GM12878 (cell line): ENCODE measurements around the gene CLDN6. TPM values are rescaled to one million over a fixed set of nuclear protein-coding genes. Genes with fewer than 3 reads are reported as not detected.

Source experiments
- ATAC-seq: fragments of 200-7000 bp; cut with Tn5 transposase; 3 replicates; pipeline ENCODE4 v1.9.1; 2020; ENCODE audit warnings: mild to moderate bottlenecking, moderate library complexity
- BruUV-seq: library from RNA; stranded (reverse); fragments of 400-500 nt; replicated peaks from 2 replicates; lab custom pipeline; 2021; lab: Mats Ljungman, UMichigan
- CTCF ChIA-PET: fragments of 300-600 bp; sonication (Branson Sonifier 250); formaldehyde crosslinking; extraction: SDS; loops from one replicate; lab custom pipeline; 2021; ENCODE audit warnings: inconsistent platforms; lab: Yijun Ruan, JAX
- POLR2A ChIA-PET: fragments of 350-600 bp; formaldehyde crosslinking; extraction: SDS; loops from one replicate; lab custom pipeline; 2021; ENCODE audit warnings: inconsistent platforms; lab: Charles Lee
- RAD21 ChIA-PET: fragments of 300-600 bp; sonication (Branson Sonifier 250); formaldehyde crosslinking; loops from one replicate; lab custom pipeline; 2023; ENCODE audit warnings: antibody characterized with exemption; ENCODE audit not compliant: unreplicated experiment; lab: Charles Lee
- SMC1A ChIA-PET: fragments of 300-600 bp; sonication (Branson Sonifier 250); formaldehyde crosslinking; loops from one replicate; lab custom pipeline; 2023; ENCODE audit not compliant: unreplicated experiment, uncharacterized antibody; lab: Charles Lee
- DNase-seq: peaks from one replicate; pipeline ENCODE4 v3.0.0-alpha.2; 2011; ENCODE audit warnings: low read depth, low spot score
- FAIRE-seq: peaks from 3 replicates; lab custom pipeline; 2011; peaks lifted over from hg19 to GRCh38; lab: Jason Lieb, UNC
- H2AFZ ChIP-seq: 2 replicates; pipeline ENCODE4 v1.6.0; 2011; ENCODE audit warnings: low read depth, low read length, control low read depth; ENCODE audit not compliant: control insufficient read depth
- H3K27ac ChIP-seq: 2 replicates; pipeline ENCODE4 v1.5.1; 2011; ENCODE audit warnings: control low read depth; ENCODE audit not compliant: control insufficient read depth, insufficient read depth
- H3K27me3 ChIP-seq, 2 experiments: replicated peaks in 1 of 2; 2 replicates each; pipeline versions ENCODE4 v1.6.0 to v1.6.1; 2011; ENCODE audit warnings: low read length in 1 of 2; ENCODE audit not compliant: control insufficient read depth in 2 of 2, insufficient read depth in 2 of 2
- H3K36me3 ChIP-seq, 2 experiments: 2 replicates each; pipeline ENCODE4 v1.5.1; 2011; ENCODE audit warnings: low read length in 1 of 2; ENCODE audit not compliant: control insufficient read depth in 2 of 2, insufficient read depth in 2 of 2
- H3K4me1 ChIP-seq: 2 replicates; pipeline ENCODE4 v1.6.1; 2011; ENCODE audit warnings: mild to moderate bottlenecking, low read length, moderate library complexity, mixed read lengths; ENCODE audit not compliant: control insufficient read depth, insufficient read depth
- H3K4me2 ChIP-seq: 2 replicates; pipeline ENCODE4 v1.6.0; 2011; ENCODE audit warnings: control low read depth; ENCODE audit not compliant: control insufficient read depth, insufficient read depth
- H3K4me3 ChIP-seq: fragments of 200-600 bp; sonication (generic); 2 replicates; pipeline ENCODE4 v1.5.1; 2016
- H3K79me2 ChIP-seq: 2 replicates; pipeline ENCODE4 v1.6.0; 2011; ENCODE audit warnings: low read length; ENCODE audit not compliant: control insufficient read depth, insufficient read depth
- H3K9ac ChIP-seq: 2 replicates; pipeline ENCODE4 v1.8.0; 2011; ENCODE audit warnings: low read length, control low read depth, mixed read lengths; ENCODE audit not compliant: control insufficient read depth, insufficient read depth
- H3K9me3 ChIP-seq: replicated peaks from 3 replicates; pipeline ENCODE4 v1.5.1; 2011; ENCODE audit warnings: mild to moderate bottlenecking, low read length; ENCODE audit not compliant: control insufficient read depth, insufficient read depth
- H4K20me1 ChIP-seq: 2 replicates; pipeline ENCODE4 v1.6.0; 2011; ENCODE audit not compliant: control insufficient read depth, insufficient read depth
- ATF3 ChIP-seq: IDR thresholded peaks from 2 replicates; pipeline ENCODE4 v1.6.1; 2011; ENCODE audit warnings: low read depth, mild to moderate bottlenecking, low read length, moderate library complexity, borderline replicate concordance; ENCODE audit errors: extremely low read depth
- CEBPB ChIP-seq, 2 experiments: fragments of 150-350 bp in 1 of 2; IDR thresholded peaks; 2 replicates each; pipeline ENCODE4 v1.6.1; 2012 to 2014; ENCODE audit warnings: low read depth in 2 of 2, low read length in 2 of 2, borderline replicate concordance in 1 of 2, inconsistent platforms in 1 of 2
- CHD1 ChIP-seq: IDR thresholded peaks from 2 replicates; pipeline ENCODE4 v1.6.1; 2012; ENCODE audit warnings: low read depth, low read length, improper control_type of control experiment
- DPF2 ChIP-seq: fragments of 450-650 bp; IDR thresholded peaks from 2 replicates; pipeline ENCODE4 v1.6.1; 2017; ENCODE audit warnings: mild to moderate bottlenecking
- E2F4 ChIP-seq: IDR thresholded peaks from 2 replicates; pipeline ENCODE4 v1.6.1; 2012; ENCODE audit warnings: low read depth, low read length, improper control_type of control experiment
- MYC ChIP-seq: IDR thresholded peaks from 2 replicates; pipeline ENCODE4 v1.6.1; 2011; ENCODE audit warnings: mild to moderate bottlenecking, low read length, moderate library complexity, inconsistent platforms; ENCODE audit not compliant: insufficient read depth, insufficient replicate concordance, insufficient read length, severe bottlenecking
- PAX8 ChIP-seq: fragments of 450-650 bp; IDR thresholded peaks from 2 replicates; pipeline ENCODE4 v1.6.1; 2017; ENCODE audit warnings: mild to moderate bottlenecking, moderate library complexity
- RAD51 ChIP-seq: fragments of 450-650 bp; IDR thresholded peaks from 2 replicates; pipeline ENCODE4 v1.6.1; 2016; ENCODE audit warnings: moderate library complexity, mild to moderate bottlenecking, inconsistent platforms
- RB1 ChIP-seq: fragments of 450-650 bp; formaldehyde crosslinking; IDR thresholded peaks from 2 replicates; pipeline ENCODE4 v1.6.1; 2017; ENCODE audit warnings: mild to moderate bottlenecking, borderline replicate concordance
- RCOR1 ChIP-seq: conservative IDR thresholded peaks from 2 replicates; pipeline ENCODE4 v1.6.1; 2012; ENCODE audit warnings: low read depth, low read length, improper control_type of control experiment
- RELA ChIP-seq: fragments of 450-650 bp; IDR thresholded peaks from 2 replicates; pipeline ENCODE4 v1.8.0; 2014; ENCODE audit warnings: borderline replicate concordance; ENCODE audit not compliant: partially characterized antibody
- SUZ12 ChIP-seq: fragments of 200-600 bp; sonication (generic); IDR thresholded peaks from one replicate; pipeline ENCODE4 v1.6.1; 2018; ENCODE audit warnings: antibody characterized with exemption, mild to moderate bottlenecking; ENCODE audit not compliant: unreplicated experiment
- TCF7 ChIP-seq: IDR thresholded peaks from 2 replicates; pipeline ENCODE4 v1.6.1; 2014; ENCODE audit warnings: antibody characterized with exemption, borderline replicate concordance
- USF1 ChIP-seq: IDR thresholded peaks from 2 replicates; pipeline ENCODE4 v1.6.1; 2011; ENCODE audit warnings: borderline replicate concordance, low read depth, mild to moderate bottlenecking, moderate library complexity, mixed read lengths, low read length; ENCODE audit not compliant: insufficient read depth; ENCODE audit errors: extremely low read length
- USF2 ChIP-seq: IDR thresholded peaks from 2 replicates; pipeline ENCODE4 v1.6.1; 2011; ENCODE audit warnings: low read depth, low read length, improper control_type of control experiment, borderline replicate concordance
- ZBED1 ChIP-seq: IDR thresholded peaks from 2 replicates; pipeline ENCODE4 v1.6.1; 2016; ENCODE audit warnings: borderline replicate concordance
- ZNF24 ChIP-seq: fragments of 450-650 bp; IDR thresholded peaks from 2 replicates; pipeline ENCODE4 v1.6.1; 2017; ENCODE audit warnings: antibody characterized with exemption, mild to moderate bottlenecking
- ZNF384 ChIP-seq: IDR thresholded peaks from 2 replicates; pipeline ENCODE4 v1.6.1; 2012; ENCODE audit warnings: low read depth, mild to moderate bottlenecking, low read length, improper control_type of control experiment, borderline replicate concordance
- WGBS: methylation state at CpG from one replicate; pipeline ENCODE4 v1.1.6; 2016; ENCODE audit warnings: low lambda C conversion rate; ENCODE audit not compliant: insufficient replicate concordance, insufficient coverage; ENCODE audit errors: missing lambda C conversion rate; 5-methylcytosine and 5-hydroxymethylcytosine counted together
- in situ Hi-C: fragments of 300-500 bp; cut with MboI; formaldehyde crosslinking; loops from 9 replicates; pipeline ENCODE4 v1.14.3; 2018; ENCODE audit warnings: mixed read lengths
- intact Hi-C: fragments of 100-400 bp; cut with micrococcal nuclease; formaldehyde crosslinking; loops from one replicate; pipeline ENCODE4 v1.14.2; 2022; ENCODE audit not compliant: unreplicated experiment
- polyA plus RNA-seq, 11 experiments: library from polyadenylated mRNA; depleted of rRNA in 4 of 11; unstranded in 6 of 11; stranded (reverse) in 5 of 11; fragments of >200 nt; fragmentation: Nextera tagmentation in 4 of 11; fragmentation: Illumina TruSeq in 1 of 11; extraction: Ambion mirVana in 4 of 11; extraction: Trizol in 1 of 11; gene quantifications; 1 replicate in 1 of 11; 2 replicates in 10 of 11; pipeline versions ENCODE4 v1.2.1 to v1.2.3, GENCODE V29; 2011 to 2016; ENCODE audit warnings: inconsistent platforms in 2 of 11, missing spikeins in 2 of 11, low read depth in 1 of 11
- total RNA-seq, 4 experiments: library from RNA; depleted of rRNA in 3 of 4; stranded (reverse); fragments of >200 nt in 3 of 4; fragmentation: Illumina TruSeq in 1 of 4; extraction: Trizol in 1 of 4; gene quantifications; 2 replicates each; pipeline versions ENCODE4 v1.2.1 to v1.2.3, GENCODE V29; 2013 to 2021

CLDN6 gene
- total and polyA plus RNA-seq, 10 of the 15 experiments (the other 5 are each of a cell fraction or from before 2014, with no cell fraction given): 0.15 to 0.26 (median 0.23) TPM; not detected in 7

- Histone ChIP-seq H4K20me1 (no peaks in the 10 kb centered on the region), H3K27me3 (peaks cover 0 to 7% of the 10 kb centered on the region in 2 experiments; a peak in 3 of 4 replicates), H3K4me2 (no peak overlapping the region; the same call in 1 of the 2 replicates), H3K9ac (no peak overlapping the region), H3K4me3 (no peak overlapping the region), H3K36me3 (no peaks in the 10 kb centered on the region), H3K27ac (no peak overlapping the region), H3K9me3 (no peaks in the 10 kb centered on the region), H3K4me1 (peaks cover 17% of the 10 kb centered on the region), H3K79me2 (no peaks in the 10 kb centered on the region), H2AFZ (no peak overlapping the region)
- SMC1A ChIA-PET: interaction anchor here (0.6 to 7.2 kb wide), 6 partner anchors 13 to 1654 kb away, joined by 3 to 91 read pairs (median 4); partner anchors contain the start of genes HCFC1R1 and THOC6
- CTCF ChIA-PET: interaction anchor here (0.6 to 11.3 kb wide), 17 partner anchors 22 to 646 kb away, joined by 3 to 421 read pairs (median 4); partner anchors contain the start of genes CLDN6, HCFC1R1, IL32 and MMP25
- FAIRE-seq (peak; percentile 99), ATAC-seq (peak; percentile 100), DNase-seq (peak; percentile 97)
- intact Hi-C loops: loop anchor here (1.0 kb wide), 1 partner anchor 25 kb away; no protein-coding TSS in a partner anchor
- in situ Hi-C loops: no loop called here
- RAD21 ChIA-PET: interaction anchor here (0.6 to 3.8 kb wide), 9 partner anchors 17 to 1038 kb away, joined by 3 to 94 read pairs (median 4); partner anchors contain the start of genes HCFC1R1, PKMYT1, THOC6 and TNFRSF12A
- BruUV-seq: no TSS peak
- 12% methylated on average over 51 of the region's 58 CpGs for WGBS
- POLR2A ChIA-PET: interaction anchor here (1.0 to 1.6 kb wide), 3 partner anchors 20 to 24 kb away, joined by 3 to 7 read pairs (median 4); partner anchors contain the start of genes HCFC1R1 and THOC6
- TF ChIP-seq SUZ12 (no peak), MYC (no peak), RAD51 (no peak), DPF2 (peak; percentile 72), RB1 (peak; percentile 90; the same call in 1 of the 2 replicates), ZNF24 (no peak), TCF7 (no peak), USF1 (no peak), PAX8 (no peak), ZNF384 (peak; percentile 52; the same call in 1 of the 2 replicates), ATF3 (no peak), RELA (peak; percentile 14), RCOR1 (no peak), CHD1 (no peak), E2F4 (0 out of 2 replicates have a peak, but pooled peaks have one; percentile 51), CEBPB (IDR thresholded peaks at IDR 0.05; ENCODE audit: borderline replicate concordance in 1 of 2, low read depth in 2 of 2, low read length in 2 of 2) (no peak), USF2 (no peak), ZBED1 (no peak)
Measured at GRCh38 chr16:3003582-3004270, 14.3 kb downstream of the CLDN6 start.
